Loucy (cell line): ENCODE data around the gene LARGE2.

Experiments used
- CTCF ChIP-seq: fragments of 200-600 bp; sonication (generic); conservative IDR thresholded peaks from 2 replicates; pipeline ENCODE4 v1.5.1; 2014; ENCODE audit warnings: mild to moderate bottlenecking, antibody characterized with exemption, low read length
- EZH2phosphoT487 ChIP-seq: fragments of 200-600 bp; IDR thresholded peaks from 2 replicates; pipeline ENCODE4 v1.6.1; 2018; ENCODE audit warnings: antibody characterized with exemption, mild to moderate bottlenecking, moderate library complexity, borderline replicate concordance

GRCh38 chr11:45942381-45942780 is 19.9 kb downstream of the LARGE2 start:
- TF ChIP-seq CTCF: no peak
- TF ChIP-seq EZH2phosphoT487: no peak
